IMR-90 (cell line): ENCODE data around the gene ABHD12. TPM values are rescaled to one million over a fixed set of nuclear protein-coding genes. Genes with fewer than 3 reads are reported as not detected.

Experiments
- ATAC-seq: fragments of 200-7000 bp; cut with Tn5 transposase; 2 replicates; pipeline ENCODE4 v1.9.1; 2020; ENCODE audit warnings: low read depth, mild to moderate bottlenecking, moderate library complexity
- BruUV-seq: library from RNA; stranded (reverse); fragments of 400-500 nt; replicated peaks from 2 replicates; lab custom pipeline; 2021; lab: Mats Ljungman, UMichigan
- CTCF ChIA-PET: fragments of 300-600 bp; formaldehyde crosslinking; extraction: SDS; loops from one replicate; lab custom pipeline; 2021; ENCODE audit warnings: antibody characterized with exemption; lab: Yijun Ruan, JAX
- POLR2A ChIA-PET: fragments of 300-600 bp; sonication (Branson Sonifier 250); formaldehyde crosslinking; loops from one replicate; lab custom pipeline; 2022; ENCODE audit warnings: antibody characterized with exemption; ENCODE audit not compliant: unreplicated experiment; lab: Charles Lee
- DNase-seq: peaks from one replicate; pipeline ENCODE4 v3.0.0; 2013
- H2AFZ ChIP-seq: replicated peaks from 2 replicates; pipeline ENCODE3; 2013; ENCODE audit warnings: low read length, mild to moderate bottlenecking; ENCODE audit not compliant: poor library complexity
- H2AK5ac ChIP-seq: 2 replicates; pipeline ENCODE4 v1.6.1; 2013; ENCODE audit warnings: low read depth, low read length, inconsistent platforms
- H2AK9ac ChIP-seq: replicated peaks from 2 replicates; pipeline ENCODE3; 2013; ENCODE audit warnings: mild to moderate bottlenecking, low read depth, low read length, moderate library complexity; ENCODE audit not compliant: poor library complexity
- H2BK120ac ChIP-seq: 2 replicates; pipeline ENCODE4 v1.6.1; 2013; ENCODE audit warnings: low read depth, low read length, inconsistent platforms
- H2BK15ac ChIP-seq: 3 replicates; pipeline ENCODE4 v1.6.1; 2013; ENCODE audit warnings: low read depth, low read length, inconsistent platforms
- H2BK20ac ChIP-seq: 2 replicates; pipeline ENCODE4 v1.6.1; 2013; ENCODE audit warnings: low read depth, mild to moderate bottlenecking, inconsistent platforms, low read length, moderate library complexity
- H2BK5ac ChIP-seq: 2 replicates; pipeline ENCODE4 v1.6.1; 2013; ENCODE audit warnings: mild to moderate bottlenecking, low read depth, low read length, inconsistent platforms; ENCODE audit not compliant: poor library complexity, severe bottlenecking
- H3K14ac ChIP-seq: replicated peaks from 2 replicates; pipeline ENCODE4 v1.6.1; 2013; ENCODE audit warnings: low read depth, low read length, inconsistent platforms
- H3K18ac ChIP-seq: 2 replicates; pipeline ENCODE4 v1.6.1; 2013; ENCODE audit warnings: low read depth, low read length, control low read depth
- H3K23ac ChIP-seq: 2 replicates; pipeline ENCODE4 v1.6.1; 2013; ENCODE audit warnings: low read depth, low read length, inconsistent platforms
- H3K27ac ChIP-seq: 2 replicates; pipeline ENCODE4 v1.5.1; 2013; ENCODE audit warnings: mild to moderate bottlenecking, control low read depth, low read length; ENCODE audit not compliant: insufficient read depth
- H3K27me3 ChIP-seq: 2 replicates; pipeline ENCODE4 v1.6.1; 2013; ENCODE audit warnings: low read length; ENCODE audit not compliant: control insufficient read depth, insufficient read depth
- H3K36me3 ChIP-seq: 2 replicates; pipeline ENCODE4 v1.6.1; 2013; ENCODE audit warnings: low read length, mixed read lengths; ENCODE audit not compliant: control insufficient read depth, insufficient read depth
- H3K4ac ChIP-seq: 2 replicates; pipeline ENCODE4 v1.6.1; 2013; ENCODE audit warnings: low read depth, low read length, inconsistent platforms
- H3K4me1 ChIP-seq: 2 replicates; pipeline ENCODE4 v1.6.1; 2013; ENCODE audit warnings: low read length, mixed read lengths; ENCODE audit not compliant: control insufficient read depth, insufficient read depth
- H3K4me2 ChIP-seq: 2 replicates; pipeline ENCODE4 v1.6.1; 2013; ENCODE audit warnings: low read depth, mild to moderate bottlenecking, control low read depth, low read length, moderate library complexity
- H3K4me3 ChIP-seq: 2 replicates; pipeline ENCODE4 v1.5.1; 2013; ENCODE audit warnings: low read depth, mild to moderate bottlenecking, control low read depth, low read length, moderate library complexity; ENCODE audit not compliant: insufficient read depth
- H3K56ac ChIP-seq: 2 replicates; pipeline ENCODE4 v1.6.1; 2013; ENCODE audit warnings: low read length, inconsistent platforms; ENCODE audit not compliant: insufficient read depth; ENCODE audit errors: extremely low read depth
- H3K79me1 ChIP-seq, 2 experiments: 2 replicates each; pipeline ENCODE4 v1.6.1; 2013; ENCODE audit warnings: low read length in 2 of 2, inconsistent platforms in 1 of 2, low read depth in 1 of 2
- H3K9ac ChIP-seq: 2 replicates; pipeline ENCODE4 v1.6.1; 2013; ENCODE audit warnings: low read depth, low read length, control low read depth
- H3K9me1 ChIP-seq: 2 replicates; pipeline ENCODE4 v1.6.1; 2013; ENCODE audit warnings: low read length, inconsistent platforms; ENCODE audit not compliant: insufficient read depth
- H3K9me3 ChIP-seq: 2 replicates; pipeline ENCODE4 v1.6.1; 2013; ENCODE audit warnings: low read length; ENCODE audit not compliant: control insufficient read depth, insufficient read depth
- H4K20me1 ChIP-seq: 2 replicates; pipeline ENCODE4 v1.6.1; 2013; ENCODE audit warnings: low read length, inconsistent platforms; ENCODE audit not compliant: insufficient read depth
- H4K5ac ChIP-seq: 2 replicates; pipeline ENCODE4 v1.6.1; 2013; ENCODE audit warnings: mild to moderate bottlenecking, low read depth, low read length, control low read depth
- H4K8ac ChIP-seq, 2 experiments: 2 replicates each; pipeline ENCODE4 v1.6.1; 2013; ENCODE audit warnings: low read depth in 2 of 2, low read length in 2 of 2, control low read depth in 1 of 2, inconsistent platforms in 1 of 2
- H4K91ac ChIP-seq: 2 replicates; pipeline ENCODE4 v1.6.1; 2013; ENCODE audit warnings: low read depth, low read length, inconsistent platforms; ENCODE audit not compliant: insufficient read depth
- CTCF ChIP-seq: conservative IDR thresholded peaks from 2 replicates; pipeline ENCODE4 v1.5.1; 2012; ENCODE audit warnings: mild to moderate bottlenecking, low read depth, low read length, improper control_type of control experiment
- WGBS, 2 experiments: methylation state at CpG; one replicate each; pipeline versions ENCODE4 v1.1.5 to v1.1.7; 2013; ENCODE audit warnings: missing lambda C conversion rate in 2 of 2; ENCODE audit not compliant: insufficient read length in 1 of 2; ENCODE audit errors: extremely low coverage in 2 of 2; 5-methylcytosine and 5-hydroxymethylcytosine counted together
- dilution Hi-C: fragments of 300-500 bp; cut with HindIII; formaldehyde crosslinking; loops from one replicate; pipeline ENCODE4 v1.14.3; 2018; ENCODE audit warnings: low sequenced_read_pairs; ENCODE audit not compliant: unreplicated experiment
- in situ Hi-C: fragments of 300-500 bp; cut with MboI; formaldehyde crosslinking; loops from 3 replicates; pipeline ENCODE4 v1.14.3; 2019; ENCODE audit warnings: low sequenced_read_pairs, inconsistent platforms, mixed read lengths
- intact Hi-C: fragments of 100-400 bp; cut with micrococcal nuclease; formaldehyde crosslinking; loops from 2 replicates; pipeline ENCODE4 v1.10.0; 2022
- polyA plus RNA-seq, 3 experiments: library from polyadenylated mRNA; depleted of rRNA; stranded (reverse); fragments of >200 nt; gene quantifications; 2 replicates each; pipeline ENCODE4 v1.2.3, GENCODE V29; 2012; ENCODE audit warnings: low replicate concordance in 1 of 3
- total RNA-seq: library from RNA; depleted of rRNA; stranded (reverse); fragments of >200 nt; gene quantifications from 2 replicates; pipeline ENCODE4 v1.2.3, GENCODE V29; 2012

The ABHD12 gene
- total and polyA plus RNA-seq, 2 of the 4 experiments (the other 2 are of a cell fraction): 80.7 to 108 TPM

GRCh38 chr20:25323496-25324246 lies 67.0 kb downstream of the ABHD12 start:
- WGBS, 2 experiments: no CpG with 5 or more reads among the region's 12 CpGs
- Histone ChIP-seq H3K79me1 (peaks cover 44 to 80% of the 10 kb centered on the region in 2 experiments), H2BK120ac (no peak overlapping the region), H3K56ac (no peak overlapping the region), H2AK9ac (no peak overlapping the region), H4K91ac (no peak overlapping the region), H4K20me1 (peaks cover 28% of the 10 kb centered on the region), H3K9me3 (no peaks in the 10 kb centered on the region), H3K14ac (no peak overlapping the region), H2AK5ac (no peak overlapping the region), H3K4me1 (peaks cover 15% of the 10 kb centered on the region), H2BK20ac (no peak overlapping the region), H3K18ac (no peak overlapping the region), H3K9me1 (peaks cover 36% of the 10 kb centered on the region), H3K9ac (no peak overlapping the region), H4K8ac (no peak overlapping the region), H3K4me2 (no peak overlapping the region), H3K4ac (no peak overlapping the region), H3K23ac (no peak overlapping the region), H2BK15ac (no peak overlapping the region), H4K5ac (no peak overlapping the region), H2AFZ (no peak overlapping the region), H3K36me3 (peaks cover 9% of the 10 kb centered on the region), H3K4me3 (no peak overlapping the region), H3K27me3 (no peaks in the 10 kb centered on the region), H3K27ac (no peak overlapping the region), H2BK5ac (no peak overlapping the region)
- TF ChIP-seq CTCF: no peak
- DNase-seq (no peak), ATAC-seq (no peak)
- dilution Hi-C loops: no loop called here
- ChIA-PET CTCF (no interaction called here), POLR2A (no interaction called here)
- BruUV-seq: no TSS peak
- in situ Hi-C loops: loop anchor here (25.0 kb wide), 2 partner anchors 214 to 364 kb away; partner anchors contain the start of gene ZNF337
- intact Hi-C loops: no loop called here
